Stimulated activated CD8-positive, alpha-beta memory T cell treated with anti-CD3 and anti-CD28 coated beads, Interleukin-15, amount 100 ng/mL, for 24 hours (primary cell): Measurements from ENCODE around the gene RBM42.
A peak's percentile ranks its signal among the peaks of the same experiment; 100 is the strongest.

Source experiments
- DNase-seq: peaks from one replicate; pipeline ENCODE4 v3.0.0-alpha.2; 2020; ENCODE audit warnings: low read depth

RBM42 gene

DNA sequence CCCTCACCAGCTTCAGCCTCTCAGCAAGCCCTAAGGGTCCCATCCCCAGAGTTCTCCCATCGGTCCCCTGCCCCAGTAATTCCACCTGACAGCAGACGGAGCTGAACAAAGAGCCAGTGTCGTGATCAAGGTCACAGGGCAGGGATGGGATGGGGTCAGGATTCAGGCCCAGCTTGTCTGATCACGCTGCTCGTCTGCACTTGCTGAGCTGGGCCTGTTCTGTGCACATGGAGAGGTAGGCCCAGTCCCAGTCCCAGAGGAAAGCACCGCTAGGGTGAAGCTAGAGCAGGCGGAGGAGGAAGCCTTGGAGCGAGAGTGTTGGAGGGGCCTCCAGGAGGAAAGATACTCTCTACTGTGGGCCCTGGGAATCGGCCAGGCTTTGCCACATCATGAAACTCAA is 7.1 kb upstream of the RBM42 start:
- no peak for DNase-seq

DNA sequence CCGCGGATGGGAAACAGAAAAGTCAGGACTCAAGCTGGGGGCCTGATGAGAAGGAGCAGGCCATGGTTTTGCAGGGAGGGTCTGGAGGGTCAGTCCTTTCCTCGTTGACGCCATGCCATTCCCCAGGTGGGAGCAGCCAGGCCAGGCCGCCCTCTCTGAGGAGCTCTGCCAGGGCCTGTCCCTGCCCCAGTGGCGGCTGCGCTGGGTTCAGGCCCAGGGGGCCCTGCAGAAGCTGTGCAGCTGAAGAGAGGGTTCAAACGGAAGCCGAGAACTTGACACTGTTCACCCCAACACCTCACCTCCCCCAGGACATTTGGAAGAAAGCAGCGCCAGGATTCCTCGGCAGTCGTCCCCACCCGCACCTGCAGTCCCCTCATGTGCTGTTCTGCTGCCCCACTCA is 6.1 kb upstream of the RBM42 start:
- no peak for DNase-seq

DNA sequence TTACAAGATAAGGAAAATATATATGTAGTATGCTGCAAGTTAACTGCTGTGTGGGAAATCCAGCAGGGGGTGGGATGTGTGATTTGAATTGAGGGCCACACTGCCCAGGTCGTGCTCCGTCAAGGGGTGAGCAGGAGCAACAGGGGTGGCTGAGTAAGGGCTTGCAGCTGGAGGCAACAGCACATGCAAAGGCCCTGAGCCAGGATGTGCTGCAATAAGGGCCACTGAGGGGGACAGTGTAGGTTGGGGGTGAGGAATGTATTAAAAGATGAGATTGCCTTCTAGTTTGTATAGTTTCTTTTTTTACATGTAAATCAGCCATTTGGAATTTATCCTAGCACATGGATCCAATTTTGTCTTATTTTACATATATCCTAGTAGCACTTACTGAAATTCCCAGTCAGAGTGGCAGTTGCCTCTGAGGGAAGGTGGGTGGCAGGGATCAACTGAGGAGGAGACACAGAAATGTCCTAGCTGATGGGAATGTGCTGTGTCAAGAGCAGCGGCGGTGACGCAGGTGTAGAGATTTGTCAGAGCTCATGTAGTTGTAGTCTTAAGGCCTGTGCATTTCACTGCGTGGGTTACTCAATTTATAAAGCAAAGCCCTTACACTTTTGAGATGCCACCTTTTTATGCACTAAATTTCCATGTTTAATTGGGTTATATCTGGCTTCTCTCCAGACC is 5.4 kb upstream of the RBM42 start:
- DNase-seq, result no peak

DNA sequence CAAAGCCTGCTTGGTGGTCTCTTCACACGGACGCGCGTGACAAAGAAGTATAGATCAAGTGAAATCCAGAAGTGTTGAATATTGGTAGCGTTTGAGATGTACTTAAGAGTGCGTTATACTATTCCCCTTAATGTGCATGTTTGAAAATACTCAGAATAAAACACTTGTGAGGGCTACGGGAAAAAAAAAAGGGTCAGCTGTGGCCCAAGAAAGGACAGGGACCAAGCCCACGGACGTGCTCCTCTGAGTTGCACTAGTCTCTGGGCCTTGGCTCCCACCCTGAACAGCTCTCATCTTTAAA is 622 bp upstream of the RBM42 start:
- no peak for DNase-seq

DNA sequence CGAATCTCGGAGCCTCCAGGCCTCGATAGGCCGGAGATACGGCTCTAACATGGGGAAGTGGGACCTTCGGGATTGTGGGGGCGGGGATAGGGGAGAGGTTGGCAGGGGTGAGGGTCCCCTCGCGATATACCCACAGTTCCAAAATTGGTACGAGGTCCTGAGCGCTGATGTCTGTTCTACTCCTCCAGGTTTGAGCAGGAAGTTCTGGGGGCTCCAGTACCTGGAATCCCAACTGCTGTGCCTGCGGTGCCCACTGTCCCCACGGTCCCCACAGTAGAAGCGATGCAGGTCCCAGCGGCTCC is 447 bp downstream of the RBM42 start:
- no peak for DNase-seq

DNA sequence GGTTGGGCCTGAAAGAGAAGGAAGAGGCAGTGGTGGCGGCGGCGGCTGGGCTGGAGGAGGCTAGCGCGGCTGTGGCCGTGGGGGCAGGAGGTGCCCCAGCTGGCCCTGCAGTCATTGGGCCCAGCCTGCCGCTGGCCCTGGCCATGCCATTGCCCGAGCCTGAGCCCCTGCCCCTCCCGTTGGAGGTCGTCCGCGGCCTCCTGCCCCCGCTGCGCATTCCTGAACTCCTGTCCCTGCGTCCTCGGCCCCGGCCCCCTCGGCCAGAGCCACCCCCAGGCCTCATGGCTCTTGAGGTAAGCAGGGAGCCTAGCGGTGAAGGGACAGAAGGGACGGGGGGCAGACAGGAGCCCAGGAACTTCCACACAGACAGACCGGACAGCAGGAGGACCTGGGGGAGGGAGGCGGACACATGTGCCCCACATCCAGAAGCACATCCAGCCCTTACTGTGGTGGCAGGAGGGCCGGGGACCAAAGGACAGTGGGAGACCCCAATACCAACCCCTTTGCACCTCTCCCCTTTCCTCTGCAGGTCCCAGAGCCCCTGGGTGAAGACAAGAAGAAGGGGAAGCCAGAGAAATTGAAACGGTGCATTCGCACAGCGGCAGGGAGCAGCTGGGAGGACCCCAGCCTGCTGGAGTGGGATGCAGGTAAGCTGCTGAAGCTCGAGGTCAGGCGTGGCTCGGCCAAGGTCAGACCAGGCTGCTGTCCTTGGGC is 5.0 kb downstream of the RBM42 start:
- no peak for DNase-seq

DNA sequence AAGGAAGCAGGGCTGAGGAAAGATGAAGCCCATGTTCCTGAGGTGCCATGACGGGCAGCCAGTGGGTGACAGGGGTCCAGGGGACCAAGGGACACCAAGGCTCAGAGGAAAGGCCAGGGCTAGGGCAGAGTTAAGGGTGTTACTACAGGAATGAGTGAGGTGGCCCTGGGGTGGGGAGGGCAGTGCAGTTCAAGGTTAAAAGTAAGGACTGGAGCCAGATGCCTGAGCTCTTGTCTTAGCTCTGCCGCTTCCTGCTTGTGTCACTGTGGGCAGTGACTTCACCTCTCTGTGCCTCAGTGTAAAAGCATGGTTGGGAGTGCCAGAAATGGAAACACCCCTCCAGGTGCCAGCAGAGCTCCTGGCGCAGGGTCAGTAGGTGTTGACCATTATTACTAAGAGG is 7.8 kb downstream of the RBM42 start:
- no peak for DNase-seq

DNA sequence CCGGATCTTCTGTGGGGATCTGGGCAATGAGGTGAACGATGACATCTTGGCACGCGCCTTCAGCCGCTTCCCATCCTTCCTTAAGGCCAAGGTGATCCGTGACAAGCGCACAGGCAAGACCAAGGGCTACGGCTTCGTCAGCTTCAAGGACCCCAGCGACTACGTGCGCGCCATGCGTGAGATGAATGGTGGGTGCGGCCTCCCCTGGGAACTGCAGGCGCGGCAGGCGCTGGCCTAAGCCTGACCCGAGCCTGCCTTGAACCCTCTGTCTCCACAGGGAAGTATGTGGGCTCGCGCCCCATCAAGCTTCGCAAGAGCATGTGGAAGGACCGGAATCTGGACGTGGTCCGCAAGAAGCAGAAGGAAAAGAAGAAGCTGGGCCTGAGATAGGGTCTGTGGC is 8.3 kb downstream of the RBM42 start:
- no peak for DNase-seq

DNA sequence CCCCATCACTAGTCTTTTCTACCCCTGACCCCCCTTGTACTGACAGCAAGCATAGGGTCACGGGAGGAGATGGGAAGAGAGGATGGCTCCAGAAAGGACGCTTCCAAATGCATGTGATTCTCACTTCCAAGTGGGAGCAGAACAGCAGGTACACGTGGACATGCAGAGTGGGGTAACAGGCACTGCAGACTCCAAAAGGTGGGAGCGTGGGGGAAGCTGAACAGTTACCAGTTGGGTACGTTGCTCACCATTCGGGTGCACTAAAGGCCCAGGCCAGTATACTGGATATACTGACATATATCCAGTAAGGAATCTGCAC is 10.4 kb downstream of the RBM42 start:
- DNase-seq, result no peak

DNA sequence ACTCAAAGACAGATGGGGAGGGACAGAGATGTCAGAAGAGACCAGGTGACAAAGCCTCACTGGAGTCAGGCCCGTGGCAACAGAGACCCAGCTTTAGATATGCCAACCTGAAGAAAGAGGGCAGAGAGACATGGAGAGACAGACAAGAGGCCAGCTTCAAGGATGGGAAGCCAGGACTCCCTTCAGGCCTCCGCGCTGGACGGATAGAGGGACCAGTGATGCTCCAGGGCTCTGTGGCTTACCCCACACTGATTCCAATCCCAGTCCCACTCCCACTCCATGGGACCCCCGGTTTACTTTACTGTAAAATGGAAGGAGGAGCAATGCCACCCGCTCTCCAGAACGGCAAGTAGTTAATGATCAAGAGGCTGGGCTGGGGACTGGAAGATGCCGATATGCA is 11.0 kb downstream of the RBM42 start:
- DNase-seq, result no peak

DNA sequence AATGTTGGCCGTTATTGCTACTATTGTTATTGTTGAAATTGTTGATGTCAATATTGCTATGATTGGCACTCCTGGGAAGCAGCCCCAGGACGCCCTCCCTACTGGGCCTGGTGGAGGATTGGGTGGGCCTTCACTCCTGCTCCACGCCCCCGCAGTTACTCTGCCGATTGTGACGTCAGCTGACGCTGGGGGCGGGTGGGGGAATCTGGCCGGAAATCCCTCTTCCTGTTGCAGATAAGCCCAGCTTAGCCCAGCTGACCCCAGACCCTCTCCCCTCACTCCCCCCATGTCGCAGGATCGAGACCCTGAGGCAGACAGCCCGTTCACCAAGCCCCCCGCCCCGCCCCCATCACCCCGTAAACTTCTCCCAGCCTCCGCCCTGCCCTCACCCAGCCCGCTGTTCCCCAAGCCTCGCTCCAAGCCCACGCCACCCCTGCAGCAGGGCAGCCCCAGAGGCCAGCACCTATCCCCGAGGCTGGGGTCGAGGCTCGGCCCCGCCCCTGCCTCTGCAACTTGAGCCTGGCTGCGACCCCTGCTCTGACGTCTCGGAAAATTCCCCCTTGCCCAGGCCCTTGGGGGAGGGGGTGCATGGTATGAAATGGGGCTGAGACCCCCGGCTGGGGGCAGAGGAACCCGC is 12.8 kb downstream of the RBM42 start, which contains the start of gene ETV2:
Gene ETV2, plus strand, starts transcription at position 231 of the 637 bp plus-strand sequence. CDS start 716 bp downstream, outside the sequence.
- no peak for DNase-seq

DNA sequence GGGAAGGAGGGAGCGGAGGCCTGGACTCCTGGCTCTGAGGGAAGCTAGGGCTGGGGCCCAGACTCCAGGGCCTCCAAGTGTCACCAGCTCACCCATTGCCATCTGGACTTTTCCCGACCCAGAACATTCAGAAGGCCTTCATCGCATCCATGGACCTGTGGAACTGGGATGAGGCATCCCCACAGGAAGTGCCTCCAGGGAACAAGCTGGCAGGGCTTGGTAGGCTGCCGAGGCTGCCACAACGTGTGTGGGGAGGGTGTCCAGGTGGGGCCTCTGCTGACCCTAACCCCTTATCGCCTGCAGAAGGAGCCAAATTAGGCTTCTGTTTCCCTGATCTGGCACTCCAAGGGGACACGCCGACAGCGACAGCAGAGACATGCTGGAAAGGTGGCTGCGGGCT is 13.5 kb downstream of the RBM42 start:
- no peak for DNase-seq

DNA sequence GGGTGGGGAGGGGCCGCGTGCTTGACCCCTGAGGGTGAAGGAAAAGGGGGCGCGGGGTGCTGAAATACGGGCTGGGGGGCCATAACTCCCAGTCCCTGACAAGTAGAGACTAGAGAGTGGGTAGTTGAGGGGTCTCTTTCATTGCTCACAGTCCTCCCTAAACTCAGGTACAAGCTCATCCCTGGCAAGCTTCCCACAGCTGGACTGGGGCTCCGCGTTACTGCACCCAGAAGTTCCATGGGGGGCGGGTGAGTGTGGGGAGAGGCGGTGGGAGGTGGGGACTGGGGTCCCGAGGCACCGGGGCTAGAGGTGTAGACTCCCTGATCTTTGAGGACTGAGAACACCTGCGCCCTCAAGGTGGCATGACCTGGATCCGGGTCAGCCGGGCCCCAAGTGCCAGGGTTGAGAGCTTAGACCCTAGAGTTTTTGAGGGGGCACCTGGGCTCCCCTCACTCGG is 14.0 kb downstream of the RBM42 start:
- DNase-seq, result no peak

DNA sequence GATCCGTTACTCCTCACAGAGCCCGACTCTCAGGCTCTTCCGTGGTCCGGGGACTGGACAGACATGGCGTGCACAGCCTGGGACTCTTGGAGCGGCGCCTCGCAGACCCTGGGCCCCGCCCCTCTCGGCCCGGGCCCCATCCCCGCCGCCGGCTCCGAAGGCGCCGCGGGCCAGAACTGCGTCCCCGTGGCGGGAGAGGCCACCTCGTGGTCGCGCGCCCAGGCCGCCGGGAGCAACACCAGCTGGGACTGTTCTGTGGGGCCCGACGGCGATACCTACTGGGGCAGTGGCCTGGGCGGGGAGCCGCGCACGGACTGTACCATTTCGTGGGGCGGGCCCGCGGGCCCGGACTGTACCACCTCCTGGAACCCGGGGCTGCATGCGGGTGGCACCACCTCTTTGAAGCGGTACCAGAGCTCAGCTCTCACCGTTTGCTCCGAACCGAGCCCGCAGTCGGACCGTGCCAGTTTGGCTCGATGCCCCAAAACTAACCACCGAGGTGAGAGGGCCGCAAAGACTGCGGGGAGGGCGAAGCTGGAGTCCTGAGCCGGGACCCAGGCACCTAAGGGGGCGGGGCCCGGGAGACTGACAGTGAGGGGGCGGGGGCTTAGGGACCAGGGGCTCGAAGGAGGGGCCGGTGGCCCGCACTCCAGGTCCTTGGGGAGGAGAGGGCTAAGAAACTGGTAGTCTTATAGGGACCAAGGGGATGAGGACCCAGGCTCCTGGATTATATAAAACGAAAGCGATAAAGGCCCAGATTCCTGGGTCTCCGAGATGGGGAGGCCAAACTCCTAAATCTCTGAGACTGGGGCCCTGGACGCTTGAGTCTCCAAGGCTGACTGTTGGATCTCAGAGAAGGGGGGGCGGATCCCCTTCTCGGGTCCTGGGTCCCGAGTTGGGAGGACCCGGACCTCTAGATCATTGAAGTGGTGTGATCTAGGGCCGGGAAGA is 14.7 kb downstream of the RBM42 start:
- DNase-seq, result peak; percentile 52

DNA sequence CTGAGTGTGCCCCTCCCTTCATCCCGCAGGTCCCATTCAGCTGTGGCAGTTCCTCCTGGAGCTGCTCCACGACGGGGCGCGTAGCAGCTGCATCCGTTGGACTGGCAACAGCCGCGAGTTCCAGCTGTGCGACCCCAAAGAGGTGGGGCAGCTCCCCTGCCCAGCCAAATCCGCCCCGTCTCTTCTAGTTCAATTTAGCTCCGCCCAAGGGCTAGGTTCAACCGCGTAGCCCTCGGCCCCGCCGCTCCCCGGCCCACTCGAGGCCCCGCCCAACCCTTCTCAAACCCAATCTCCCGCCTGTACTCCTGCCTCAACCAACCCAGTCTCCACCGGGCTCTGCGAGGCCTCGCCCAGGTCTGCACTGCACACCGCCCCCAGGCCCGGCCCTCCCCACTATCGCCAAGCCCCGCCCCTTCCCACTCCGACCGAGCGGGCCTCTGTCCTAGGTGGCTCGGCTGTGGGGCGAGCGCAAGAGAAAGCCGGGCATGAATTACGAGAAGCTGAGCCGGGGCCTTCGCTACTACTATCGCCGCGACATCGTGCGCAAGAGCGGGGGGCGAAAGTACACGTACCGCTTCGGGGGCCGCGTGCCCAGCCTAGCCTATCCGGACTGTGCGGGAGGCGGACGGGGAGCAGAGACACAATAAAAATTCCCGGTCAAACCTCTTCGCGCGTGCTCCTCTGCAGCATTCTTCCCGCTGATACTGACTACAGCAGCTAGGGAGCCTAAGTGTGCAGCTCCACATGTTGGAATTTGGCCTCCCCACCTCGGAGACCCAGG is 15.6 kb downstream of the RBM42 start:
- DNase-seq, result peak; percentile 82

DNA sequence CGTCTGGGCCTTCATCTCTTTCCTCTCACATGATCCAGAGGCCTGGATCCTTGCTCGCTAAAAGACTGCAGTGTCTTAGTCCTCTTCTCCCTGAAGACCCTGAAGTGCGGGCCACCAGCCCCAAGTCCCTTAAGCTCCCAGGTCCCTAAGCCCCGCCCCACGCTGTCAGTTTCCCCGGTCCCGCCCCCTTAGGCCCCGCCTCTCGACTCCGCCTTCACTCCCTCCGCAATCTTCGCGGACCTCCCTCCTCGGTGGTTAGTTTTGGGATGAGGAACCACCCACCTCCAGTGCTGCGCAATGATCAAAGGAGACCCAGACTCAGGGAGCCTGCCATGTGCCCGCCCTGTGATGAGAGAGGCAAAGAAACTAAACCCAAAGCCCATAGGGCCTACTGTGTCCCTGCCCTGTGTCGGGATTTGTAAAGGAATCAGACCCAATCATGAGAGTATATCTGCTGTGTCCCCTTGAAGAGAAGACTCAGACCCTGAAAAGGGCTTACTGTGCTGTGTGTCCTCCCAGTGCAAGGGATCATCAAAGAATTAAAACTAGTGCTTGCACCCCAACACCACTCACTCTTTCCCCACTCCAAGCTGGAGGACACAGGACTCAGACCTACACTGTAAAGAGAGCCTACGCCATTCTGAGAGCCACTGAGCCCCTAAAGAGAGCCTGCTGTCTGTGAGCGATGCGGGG is 16.3 kb downstream of the RBM42 start:
- DNase-seq, result peak; percentile 66

DNA sequence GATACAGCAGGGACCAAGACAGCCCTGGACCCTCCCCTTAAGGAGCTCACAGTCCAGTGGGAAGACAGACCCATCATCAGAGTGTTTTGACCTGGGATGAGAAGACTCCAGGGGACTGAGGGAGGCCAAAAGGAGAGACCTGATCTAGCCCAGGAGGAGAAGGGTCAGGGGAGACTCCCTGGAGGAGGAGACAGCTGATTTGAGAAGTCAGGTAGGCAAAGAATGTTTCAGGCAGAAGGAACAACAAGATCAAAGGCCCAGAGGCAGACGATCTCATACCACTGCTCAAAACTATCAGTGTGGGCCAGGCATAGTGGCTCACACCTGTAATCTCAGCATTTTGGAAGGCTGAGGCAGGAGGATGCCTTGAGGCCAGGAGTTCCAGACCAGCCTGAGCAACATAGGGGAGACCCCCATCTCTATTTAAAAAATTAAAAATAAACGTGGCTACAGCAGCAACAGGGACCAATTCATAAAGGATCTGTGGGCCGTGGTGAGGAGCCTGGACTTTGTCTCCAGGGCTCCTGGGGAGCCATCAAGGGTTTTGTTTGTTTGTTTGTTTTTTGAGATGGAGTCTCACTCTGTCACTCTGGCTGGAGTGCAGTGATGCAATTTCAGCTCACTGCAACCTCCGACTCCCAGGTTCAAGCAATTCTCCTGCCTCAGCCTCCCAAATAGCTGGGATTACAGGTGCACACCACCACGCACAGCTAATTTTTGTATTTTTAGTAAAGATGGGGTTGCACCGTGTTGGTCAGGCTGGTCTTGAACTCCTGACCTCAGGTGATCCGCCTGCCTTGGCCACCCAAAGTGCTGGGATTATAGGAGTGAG is 17.1 kb downstream of the RBM42 start:
- no peak for DNase-seq

DNA sequence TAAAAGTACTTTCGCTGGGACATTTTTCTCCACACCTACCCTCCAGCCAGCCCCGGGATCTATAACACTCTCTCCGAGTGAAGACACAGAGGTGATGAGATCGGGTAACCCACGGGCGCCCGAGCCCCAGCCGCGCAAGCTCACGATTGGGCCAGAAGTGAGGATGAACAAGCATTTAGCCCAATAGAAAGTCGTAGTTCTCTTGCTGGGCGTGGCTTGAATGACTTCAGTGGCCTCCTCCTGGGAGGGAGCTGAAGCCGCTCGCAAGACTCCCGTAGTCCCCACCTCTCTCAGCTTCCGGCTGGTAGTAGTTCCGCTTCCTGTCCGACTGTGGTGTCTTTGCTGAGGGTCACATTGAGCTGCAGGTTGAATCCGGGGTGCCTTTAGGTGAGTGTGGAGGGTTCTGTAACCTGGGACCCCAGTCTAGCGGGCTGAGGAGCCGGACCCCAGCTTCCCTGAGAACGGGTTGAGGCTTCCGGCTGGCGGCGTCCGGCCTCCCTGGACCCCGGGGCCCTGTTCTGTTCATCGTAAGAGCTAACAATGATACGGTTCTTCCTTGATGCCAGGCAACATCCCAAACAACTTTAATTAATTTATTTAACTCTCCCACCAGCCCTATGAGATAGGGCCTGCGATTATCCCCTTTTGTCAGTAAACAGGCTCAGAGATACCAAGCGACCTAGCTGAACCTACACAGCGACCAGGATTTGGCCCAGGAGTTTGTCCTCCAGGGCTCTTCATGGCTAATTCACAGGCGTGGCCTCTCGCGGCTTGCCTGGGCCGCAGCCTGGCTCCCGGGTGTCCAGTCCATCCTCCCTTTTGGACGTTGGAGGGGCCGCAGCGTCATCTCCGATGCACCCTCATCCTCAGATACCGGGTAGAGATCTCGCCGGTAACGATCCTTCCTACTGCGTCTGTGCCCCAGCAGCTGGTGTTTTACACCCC is 19.5 kb downstream of the RBM42 start, which contains the start of gene COX6B1:
Gene COX6B1, plus strand, starts transcription at position 307 of the 945 bp plus-strand sequence. CDS start 2,921 bp downstream, outside the sequence.
- peak; percentile 47 for DNase-seq

DNA sequence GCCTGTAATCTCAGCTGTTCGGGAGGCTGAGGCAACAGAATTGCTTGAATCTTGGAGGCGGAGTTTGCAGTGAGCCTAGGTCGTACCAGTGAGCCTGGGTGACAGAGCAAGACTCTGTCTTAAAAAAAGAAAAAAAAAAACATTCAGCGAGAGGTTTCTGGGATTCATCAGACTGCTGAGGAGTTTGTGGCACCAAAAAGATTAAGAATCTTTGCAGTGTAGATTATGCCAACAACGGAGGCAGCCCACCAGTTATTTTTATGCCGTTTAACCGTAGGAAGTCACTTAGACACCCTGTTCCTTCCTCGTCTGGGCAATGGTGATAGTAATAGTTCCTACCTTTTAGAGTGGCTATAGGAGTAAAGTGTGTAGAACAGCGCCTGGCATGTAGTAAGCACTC is 21.7 kb downstream of the RBM42 start:
- no peak for DNase-seq
